Vagina (tissue), 2 donors: ENCODE results near the gene SRRD.

Source experiments
- POLR2A ChIP-seq, 2 donors: fragments of 450-650 bp; IDR thresholded peaks; one replicate each; pipeline ENCODE4 v1.6.1; 2017; ENCODE audit warnings: antibody characterized with exemption in 2 of 2, mild to moderate bottlenecking in 2 of 2, moderate library complexity in 2 of 2
- POLR2AphosphoS5 ChIP-seq, 2 donors: sonication (generic); formaldehyde crosslinking; IDR thresholded peaks; one replicate each; pipeline ENCODE4 v1.9.0; 2017; ENCODE audit warnings: antibody characterized with exemption in 2 of 2, mild to moderate bottlenecking in 2 of 2, low read depth in 1 of 2; ENCODE audit not compliant: insufficient read depth in 1 of 2
- TF ChIP-seq, protein P1 (sequence below), 3 experiments: fragments of 450-650 bp in 2 of 3; fragments of 200-600 bp in 1 of 3; sonication (generic) in 1 of 3; IDR thresholded peaks; one replicate each; pipeline ENCODE4 v1.5.1; 2017 to 2019; ENCODE audit warnings: antibody characterized with exemption in 3 of 3, mild to moderate bottlenecking in 2 of 3, moderate library complexity in 2 of 3

DNA sequence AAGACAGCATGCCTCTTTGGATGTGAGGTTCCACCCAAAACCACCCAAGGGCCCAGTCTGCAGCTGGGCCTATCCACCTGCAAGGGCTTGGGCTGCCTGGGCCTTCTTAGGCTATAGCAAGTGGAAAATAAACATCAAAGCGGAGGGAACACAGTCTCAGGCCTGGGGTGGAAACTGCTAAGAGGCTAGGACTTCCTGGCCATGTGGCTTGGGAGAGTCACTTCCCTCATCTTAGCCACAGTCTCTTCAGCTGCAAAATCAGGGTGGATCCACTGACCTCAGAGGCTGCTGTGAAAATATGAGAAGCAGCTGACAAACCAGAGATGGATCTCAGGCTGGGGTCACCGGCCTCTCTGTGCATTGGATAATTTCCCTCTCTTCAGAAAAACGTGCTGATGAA lies 59.2 kb downstream of the SRRD start:
- TF ChIP-seq, protein P1, sequence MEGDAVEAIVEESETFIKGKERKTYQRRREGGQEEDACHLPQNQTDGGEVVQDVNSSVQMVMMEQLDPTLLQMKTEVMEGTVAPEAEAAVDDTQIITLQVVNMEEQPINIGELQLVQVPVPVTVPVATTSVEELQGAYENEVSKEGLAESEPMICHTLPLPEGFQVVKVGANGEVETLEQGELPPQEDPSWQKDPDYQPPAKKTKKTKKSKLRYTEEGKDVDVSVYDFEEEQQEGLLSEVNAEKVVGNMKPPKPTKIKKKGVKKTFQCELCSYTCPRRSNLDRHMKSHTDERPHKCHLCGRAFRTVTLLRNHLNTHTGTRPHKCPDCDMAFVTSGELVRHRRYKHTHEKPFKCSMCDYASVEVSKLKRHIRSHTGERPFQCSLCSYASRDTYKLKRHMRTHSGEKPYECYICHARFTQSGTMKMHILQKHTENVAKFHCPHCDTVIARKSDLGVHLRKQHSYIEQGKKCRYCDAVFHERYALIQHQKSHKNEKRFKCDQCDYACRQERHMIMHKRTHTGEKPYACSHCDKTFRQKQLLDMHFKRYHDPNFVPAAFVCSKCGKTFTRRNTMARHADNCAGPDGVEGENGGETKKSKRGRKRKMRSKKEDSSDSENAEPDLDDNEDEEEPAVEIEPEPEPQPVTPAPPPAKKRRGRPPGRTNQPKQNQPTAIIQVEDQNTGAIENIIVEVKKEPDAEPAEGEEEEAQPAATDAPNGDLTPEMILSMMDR (IDR thresholded peaks at IDR 0.05), result no peak
- TF ChIP-seq POLR2AphosphoS5 (IDR thresholded peaks at IDR 0.05; ENCODE audit: insufficient read depth in 1 of 2, low read depth in 1 of 2) (no peak), POLR2A (IDR thresholded peaks at IDR 0.05) (no peak)
